GM23248 (cell line): ENCODE results near the gene PSMC3IP.

Source experiments
- EZH2 ChIP-seq: fragments of 200-600 bp; sonication (generic); IDR thresholded peaks from 2 replicates; pipeline ENCODE4 v1.6.1; 2018; ENCODE audit warnings: antibody characterized with exemption, mild to moderate bottlenecking; ENCODE audit not compliant: insufficient read depth, poor library complexity, severe bottlenecking
- EZH2phosphoT487 ChIP-seq: fragments of 200-600 bp; sonication (generic); IDR thresholded peaks from 2 replicates; pipeline ENCODE4 v1.6.1; 2018; ENCODE audit warnings: antibody characterized with exemption, moderate library complexity, mild to moderate bottlenecking, low read depth; ENCODE audit not compliant: insufficient read depth

- TF ChIP-seq EZH2: no peak
- no peak for TF ChIP-seq EZH2phosphoT487
These were observed 847 bp upstream of the PSMC3IP start for GRCh38 chr17:42578282-42578869.
